ENCODE data around the gene PRICKLE4.

DNA sequence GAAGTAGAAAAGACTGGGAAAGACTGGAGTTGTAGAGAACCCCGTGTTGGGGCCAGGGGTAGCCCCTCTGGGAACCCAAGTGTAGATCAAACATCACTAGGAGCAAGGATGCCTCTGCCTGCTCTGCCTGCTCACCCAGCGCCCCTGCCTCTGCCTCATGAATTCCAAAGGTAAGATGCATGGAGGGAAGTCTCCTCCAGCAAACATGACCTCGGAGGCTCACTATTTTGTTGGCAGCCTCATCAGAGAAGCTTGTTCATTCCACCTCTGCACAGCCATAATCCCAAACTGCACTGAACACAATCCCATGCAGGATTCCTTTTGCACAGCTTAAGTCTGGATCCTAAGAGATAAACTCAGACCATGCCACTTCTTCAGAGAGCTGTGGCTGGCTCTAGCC is 5.7 kb upstream of the PRICKLE4 start:
- TF ChIP-seq, protein P1, sequence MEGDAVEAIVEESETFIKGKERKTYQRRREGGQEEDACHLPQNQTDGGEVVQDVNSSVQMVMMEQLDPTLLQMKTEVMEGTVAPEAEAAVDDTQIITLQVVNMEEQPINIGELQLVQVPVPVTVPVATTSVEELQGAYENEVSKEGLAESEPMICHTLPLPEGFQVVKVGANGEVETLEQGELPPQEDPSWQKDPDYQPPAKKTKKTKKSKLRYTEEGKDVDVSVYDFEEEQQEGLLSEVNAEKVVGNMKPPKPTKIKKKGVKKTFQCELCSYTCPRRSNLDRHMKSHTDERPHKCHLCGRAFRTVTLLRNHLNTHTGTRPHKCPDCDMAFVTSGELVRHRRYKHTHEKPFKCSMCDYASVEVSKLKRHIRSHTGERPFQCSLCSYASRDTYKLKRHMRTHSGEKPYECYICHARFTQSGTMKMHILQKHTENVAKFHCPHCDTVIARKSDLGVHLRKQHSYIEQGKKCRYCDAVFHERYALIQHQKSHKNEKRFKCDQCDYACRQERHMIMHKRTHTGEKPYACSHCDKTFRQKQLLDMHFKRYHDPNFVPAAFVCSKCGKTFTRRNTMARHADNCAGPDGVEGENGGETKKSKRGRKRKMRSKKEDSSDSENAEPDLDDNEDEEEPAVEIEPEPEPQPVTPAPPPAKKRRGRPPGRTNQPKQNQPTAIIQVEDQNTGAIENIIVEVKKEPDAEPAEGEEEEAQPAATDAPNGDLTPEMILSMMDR (IDR thresholded peaks at IDR 0.05) = no peak
- no peak for TF ChIP-seq POLR2AphosphoS5 (IDR thresholded peaks at IDR 0.05)
- no peak for TF ChIP-seq POLR2A (IDR thresholded peaks at IDR 0.05; ENCODE audit: low read depth)
- no peak for TF ChIP-seq EP300 (IDR thresholded peaks at IDR 0.05)
